Testis (tissue), 3 donors: ENCODE measurements around the gene LACRT. TPM values are rescaled to one million over a fixed set of nuclear protein-coding genes. Genes with fewer than 3 reads are reported as not detected.
"Not testable (repeated sequence)": the region's sequence is repeated elsewhere in the genome, so short reads cannot be mapped to it uniquely, and the experiment has no call there.

Experiments used
- DNase-seq: peaks from one replicate; pipeline ENCODE4 v3.0.0-alpha.2; 2019
- H3K27ac ChIP-seq, 2 donors: fragments of 200-600 bp; sonication (generic); one replicate each; pipeline ENCODE4 v1.5.1; 2019
- H3K27me3 ChIP-seq: fragments of 200-600 bp; sonication (generic); one replicate; pipeline ENCODE4 v1.5.1; 2019
- H3K36me3 ChIP-seq: fragments of 200-600 bp; sonication (generic); one replicate; pipeline ENCODE4 v1.5.1; 2017; ENCODE audit warnings: low read depth; ENCODE audit errors: missing control alignments
- H3K4me1 ChIP-seq: fragments of 200-600 bp; sonication (generic); one replicate; pipeline ENCODE4 v1.5.1; 2019
- H3K4me3 ChIP-seq, 2 donors: fragments of 200-600 bp; sonication (generic); one replicate each; pipeline ENCODE4 v1.5.1; 2017 to 2019
- H3K9me3 ChIP-seq: fragments of 200-600 bp; sonication (generic); one replicate; pipeline ENCODE4 v1.5.1; 2017
- CTCF ChIP-seq, 3 experiments: fragments of 450-650 bp in 2 of 3; fragments of 200-600 bp in 1 of 3; sonication (generic) in 1 of 3; IDR thresholded peaks; one replicate each; pipeline ENCODE4 v1.5.1; 2016 to 2019; ENCODE audit warnings: antibody characterized with exemption in 3 of 3, mild to moderate bottlenecking in 2 of 3, moderate library complexity in 1 of 3
- POLR2A ChIP-seq: fragments of 450-650 bp; IDR thresholded peaks from one replicate; pipeline ENCODE4 v1.6.1; 2017; ENCODE audit warnings: antibody characterized with exemption, mild to moderate bottlenecking, moderate library complexity
- WGBS, 2 donors: methylation state at CpG; one replicate each; pipeline ENCODE4 v1.1.5; 2018; 5-methylcytosine and 5-hydroxymethylcytosine counted together
- intact Hi-C: fragments of 100-400 bp; cut with DNase I; formaldehyde crosslinking; loops from one replicate; pipeline ENCODE4 v1.15.1; 2023; ENCODE audit warnings: low total_unique reads
- polyA plus RNA-seq: library from polyadenylated mRNA; stranded (reverse); fragments of 350-450 nt; fragmentation: Illumina TruSeq; extraction: RNeasy Lipid Tissue Mini Kit (QIAGEN cat#74804); gene quantifications from one replicate; pipeline ENCODE4 v1.2.3, GENCODE V29; 2014; ENCODE audit warnings: low read depth, low replicate concordance; ENCODE audit not compliant: insufficient read depth
- total RNA-seq, 2 donors: library from RNA; depleted of rRNA; stranded (reverse); fragments of >200 nt; gene quantifications; one replicate each; pipeline ENCODE4 v1.2.3, GENCODE V29; 2016

Gene LACRT
- total and polyA plus RNA-seq, 3 donors from 2014 or later = not detected

GRCh38 chr12:54667945-54668344, 33.2 kb upstream of the LACRT start:
- no peak overlapping the region for H3K4me3 ChIP-seq
- H3K27me3 ChIP-seq = no peaks in the 10 kb centered on the region
- H3K4me1 ChIP-seq = no peaks in the 10 kb centered on the region
- H3K27ac ChIP-seq = no peak overlapping the region
- no peaks in the 10 kb centered on the region for H3K9me3 ChIP-seq
- no peak for DNase-seq
- H3K36me3 ChIP-seq = no peaks in the 10 kb centered on the region
- TF ChIP-seq CTCF (IDR thresholded peaks at IDR 0.05) (no peak), POLR2A (no peak)
- intact Hi-C loops = no loop called here
- 80 to 85% methylated on average over 5 of the region's 5 CpGs for WGBS, 2 donors

- Histone ChIP-seq H3K27ac (no peak overlapping the region), H3K4me1 (no peaks in the 10 kb centered on the region), H3K27me3 (no peaks in the 10 kb centered on the region), H3K9me3 (no peaks in the 10 kb centered on the region), H3K4me3 (no peak overlapping the region), H3K36me3 (no peaks in the 10 kb centered on the region)
- no peak for DNase-seq
- TF ChIP-seq CTCF (IDR thresholded peaks at IDR 0.05) = no peak
- intact Hi-C loops = no loop called here
- 80 to 91% methylated on average over 3 of the region's 3 CpGs for WGBS, 2 donors
Observed at GRCh38 chr12:54666008-54666407, 31.3 kb upstream of the LACRT start.

DNA sequence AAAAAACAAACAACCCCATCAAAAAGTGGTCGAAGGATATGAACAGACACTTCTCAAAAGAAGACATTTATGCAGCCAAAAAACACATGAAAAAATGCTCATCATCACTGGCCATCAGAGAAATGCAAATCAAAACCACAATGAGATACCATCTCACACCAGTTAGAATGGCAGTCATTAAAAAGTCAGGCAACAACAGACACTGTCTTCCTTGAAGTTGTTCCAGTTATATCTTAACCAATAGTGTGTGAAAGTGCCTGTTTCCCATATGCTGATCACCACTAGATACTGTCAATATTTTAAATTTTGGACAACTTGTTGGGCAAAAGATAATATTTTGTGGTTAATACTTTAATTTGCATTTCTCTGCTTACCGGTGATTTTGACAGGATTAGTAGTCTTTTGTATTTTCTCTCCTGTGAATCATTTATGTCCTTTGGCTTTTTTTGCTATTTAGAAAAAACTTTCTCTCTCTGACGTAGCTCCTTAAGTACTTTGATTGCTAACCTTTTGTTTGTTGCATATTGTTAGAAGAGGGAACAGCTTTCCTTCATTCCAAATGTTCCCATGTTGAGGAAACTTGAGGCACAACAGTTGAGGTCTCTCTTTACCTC, 30.4 kb upstream of the LACRT start:
- H3K9me3 ChIP-seq, H3K4me3 ChIP-seq, H3K36me3 ChIP-seq, DNase-seq, intact Hi-C loops, H3K4me1 ChIP-seq, H3K27me3 ChIP-seq, H3K27ac ChIP-seq: not testable (repeated sequence)
- WGBS, 2 donors = 78 to 90% methylated on average over 3 of the region's 3 CpGs

DNA sequence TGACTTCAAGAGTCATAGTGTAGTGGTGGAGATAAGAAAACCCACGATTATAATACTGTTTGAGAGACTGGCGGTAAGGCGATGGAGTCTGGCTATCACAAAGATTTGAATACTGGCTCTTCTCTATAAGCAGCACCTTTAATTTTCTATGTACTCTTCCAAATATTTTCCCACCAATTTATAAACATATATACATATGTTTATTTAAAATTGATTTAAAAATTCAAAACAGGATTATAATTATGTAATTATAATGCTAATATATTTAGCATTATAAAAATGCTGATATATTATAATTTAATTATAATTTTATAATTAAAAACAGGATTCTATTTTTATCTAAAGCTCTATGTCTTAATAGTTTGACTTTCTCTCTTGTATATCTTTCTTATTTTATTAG, 28.9 kb upstream of the LACRT start:
- no peaks in the 10 kb centered on the region for H3K9me3 ChIP-seq
- no peaks in the 10 kb centered on the region for H3K4me1 ChIP-seq
- no peak overlapping the region for H3K27ac ChIP-seq
- H3K4me3 ChIP-seq = no peak overlapping the region
- WGBS, 2 donors = 83 to 85% methylated on average over 3 of the region's 3 CpGs
- DNase-seq = no peak
- no peaks in the 10 kb centered on the region for H3K36me3 ChIP-seq
- H3K27me3 ChIP-seq = no peaks in the 10 kb centered on the region
- intact Hi-C loops = no loop called here
- TF ChIP-seq CTCF (IDR thresholded peaks at IDR 0.05) = no peak
- no peak for TF ChIP-seq POLR2A

GRCh38 chr12:54662026-54662425, 27.3 kb upstream of the LACRT start:
- 65 to 76% methylated on average over 3 of the region's 3 CpGs for WGBS, 2 donors
- Histone ChIP-seq H3K27ac (no peak overlapping the region), H3K4me1 (no peaks in the 10 kb centered on the region), H3K27me3 (no peaks in the 10 kb centered on the region), H3K4me3 (no peak overlapping the region), H3K9me3 (no peaks in the 10 kb centered on the region), H3K36me3 (no peaks in the 10 kb centered on the region)
- TF ChIP-seq POLR2A (no peak), CTCF (IDR thresholded peaks at IDR 0.05) (no peak)
- intact Hi-C loops = no loop called here
- no peak for DNase-seq
